Activated naive CD8-positive, alpha-beta T cell treated with anti-CD3 and anti-CD28 coated beads, Interleukin-2, amount 50 U/mL, for 24 hours (primary cell): ENCODE data around the gene B4GALNT3.

Source experiments
- ATAC-seq: fragments of 150-1000 bp; cut with Tn5 transposase; one replicate; pipeline ENCODE4 v1.10.0; 2021
- DNase-seq: peaks from one replicate; pipeline ENCODE4 v3.0.0; 2021
- H3K27ac Mint-ChIP-seq: one replicate; pipeline ENCODE4 v1.8.0; 2021; ENCODE audit warnings: mild to moderate bottlenecking, mixed read lengths
- H3K27me3 Mint-ChIP-seq: one replicate; pipeline ENCODE4 v1.8.0; 2021; ENCODE audit warnings: mixed read lengths
- H3K36me3 Mint-ChIP-seq: one replicate; pipeline ENCODE4 v1.8.0; 2021; ENCODE audit warnings: low read depth, mixed read lengths
- H3K4me1 Mint-ChIP-seq: one replicate; pipeline ENCODE4 v1.8.0; 2021; ENCODE audit warnings: mixed read lengths
- H3K4me3 Mint-ChIP-seq: one replicate; pipeline ENCODE4 v1.8.0; 2021; ENCODE audit warnings: mild to moderate bottlenecking, moderate library complexity, mixed read lengths
- H3K9me3 Mint-ChIP-seq: one replicate; pipeline ENCODE4 v1.8.0; 2021; ENCODE audit warnings: mixed read lengths

B4GALNT3 gene

GRCh38 chr12:601976-602699, 142.4 kb downstream of the B4GALNT3 start:
- Mint-ChIP-seq H3K4me3 (no peak overlapping the region), H3K27me3 (no peaks in the 10 kb centered on the region), H3K27ac (no peak overlapping the region), H3K36me3 (peaks cover 2% of the 10 kb centered on the region), H3K4me1 (peaks cover under 1% of the 10 kb centered on the region), H3K9me3 (no peaks in the 10 kb centered on the region)
- DNase-seq (no peak), ATAC-seq (no peak)

GRCh38 chr12:602700-603068, 142.9 kb downstream of the B4GALNT3 start:
- Mint-ChIP-seq H3K4me3 (no peak overlapping the region), H3K9me3 (no peaks in the 10 kb centered on the region), H3K4me1 (peaks cover 6% of the 10 kb centered on the region), H3K36me3 (peaks cover 2% of the 10 kb centered on the region), H3K27me3 (no peaks in the 10 kb centered on the region), H3K27ac (no peak overlapping the region)
- DNase-seq (no peak), ATAC-seq (no peak)

- no peak for ATAC-seq
- Mint-ChIP-seq H3K36me3 (peaks cover 2% of the 10 kb centered on the region), H3K4me1 (peaks cover 15% of the 10 kb centered on the region), H3K27me3 (no peaks in the 10 kb centered on the region), H3K9me3 (no peaks in the 10 kb centered on the region), H3K27ac (no peak overlapping the region), H3K4me3 (no peak overlapping the region)
- no peak for DNase-seq
Measured at GRCh38 chr12:604956-605355, 145.2 kb downstream of the B4GALNT3 start.

- DNase-seq: no peak
- Mint-ChIP-seq H3K27ac (no peak overlapping the region), H3K4me3 (no peak overlapping the region), H3K27me3 (no peaks in the 10 kb centered on the region), H3K36me3 (peaks cover 2% of the 10 kb centered on the region), H3K4me1 (peaks cover 29% of the 10 kb centered on the region), H3K9me3 (no peaks in the 10 kb centered on the region)
- ATAC-seq: no peak
Measured at GRCh38 chr12:607541-608001, 147.8 kb downstream of the B4GALNT3 start.

GRCh38 chr12:608413-608812, 148.7 kb downstream of the B4GALNT3 start:
- no peak for ATAC-seq
- DNase-seq: no peak
- H3K4me3 Mint-ChIP-seq: no peak overlapping the region
- no peak overlapping the region for H3K27ac Mint-ChIP-seq
- peaks cover 2% of the 10 kb centered on the region for H3K36me3 Mint-ChIP-seq
- H3K4me1 Mint-ChIP-seq: peaks cover 29% of the 10 kb centered on the region
- H3K9me3 Mint-ChIP-seq: no peaks in the 10 kb centered on the region
- no peaks in the 10 kb centered on the region for H3K27me3 Mint-ChIP-seq

GRCh38 chr12:608921-609320, 149.2 kb downstream of the B4GALNT3 start:
- peaks cover 1% of the 10 kb centered on the region for H3K36me3 Mint-ChIP-seq
- ATAC-seq (no peak), DNase-seq (no peak)
- H3K4me3 Mint-ChIP-seq: no peak overlapping the region
- H3K9me3 Mint-ChIP-seq: no peaks in the 10 kb centered on the region
- H3K27ac Mint-ChIP-seq: no peak overlapping the region
- peaks cover 29% of the 10 kb centered on the region for H3K4me1 Mint-ChIP-seq
- no peaks in the 10 kb centered on the region for H3K27me3 Mint-ChIP-seq

GRCh38 chr12:611721-612120, 152.0 kb downstream of the B4GALNT3 start:
- H3K4me3 Mint-ChIP-seq: no peak overlapping the region

GRCh38 chr12:612293-612692, 152.6 kb downstream of the B4GALNT3 start:
- Mint-ChIP-seq H3K36me3 (no peaks in the 10 kb centered on the region), H3K4me1 (peaks cover 36% of the 10 kb centered on the region), H3K9me3 (no peaks in the 10 kb centered on the region), H3K27ac (no peak overlapping the region), H3K4me3 (no peak overlapping the region), H3K27me3 (no peaks in the 10 kb centered on the region)
- ATAC-seq (no peak), DNase-seq (no peak)

More at GRCh38 chr12:611721-612120, 152.0 kb downstream of the B4GALNT3 start:
- no peaks in the 10 kb centered on the region for H3K36me3 Mint-ChIP-seq
- no peaks in the 10 kb centered on the region for H3K27me3 Mint-ChIP-seq
- DNase-seq: no peak
- H3K4me1 Mint-ChIP-seq: peaks cover 38% of the 10 kb centered on the region
- no peak for ATAC-seq
- no peak overlapping the region for H3K27ac Mint-ChIP-seq
- H3K9me3 Mint-ChIP-seq: no peaks in the 10 kb centered on the region

- ATAC-seq (no peak), DNase-seq (no peak)
- Mint-ChIP-seq H3K9me3 (no peaks in the 10 kb centered on the region), H3K27ac (no peak overlapping the region), H3K4me1 (peaks cover 30% of the 10 kb centered on the region), H3K27me3 (no peaks in the 10 kb centered on the region), H3K4me3 (no peak overlapping the region), H3K36me3 (no peaks in the 10 kb centered on the region)
Measured at GRCh38 chr12:612886-613285, 153.1 kb downstream of the B4GALNT3 start.
